NCI-H524 (cell line): ENCODE results near the gene GPC6.

ENCODE experiments used
- DNase-seq, 2 experiments: peaks; one replicate each; lab custom pipeline; 2025; lab: John Stamatoyannopoulos, UW

GPC6 gene

DNA sequence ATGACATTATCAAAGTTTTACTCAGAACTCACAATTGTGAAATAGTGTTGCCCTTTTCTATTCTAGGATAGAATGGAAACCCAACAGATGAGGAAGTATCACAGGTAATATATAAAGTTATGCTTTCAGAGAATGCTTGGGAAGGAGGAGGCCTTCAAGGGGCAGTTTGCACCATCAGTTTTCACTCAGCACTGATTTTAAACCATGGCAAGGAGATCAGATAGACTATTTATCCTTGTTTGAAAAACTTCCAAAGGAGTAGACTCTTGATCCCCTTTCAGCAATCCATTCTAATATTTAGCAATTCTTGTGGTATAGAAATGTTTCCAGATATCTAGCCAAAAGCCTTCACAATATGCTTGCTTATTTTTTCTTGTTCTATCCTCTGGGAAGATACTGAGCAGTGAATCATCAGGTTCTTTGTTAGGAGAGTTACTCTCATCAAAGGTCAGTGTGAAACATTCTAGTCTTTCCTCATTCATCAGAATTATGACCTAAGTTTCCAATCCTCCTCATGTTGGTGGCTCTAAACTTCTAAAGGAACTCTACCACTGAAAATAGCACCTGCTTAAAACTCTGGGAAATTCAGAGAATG lies 3.8 kb downstream of the GPC6 start:
- DNase-seq = no peak

DNA sequence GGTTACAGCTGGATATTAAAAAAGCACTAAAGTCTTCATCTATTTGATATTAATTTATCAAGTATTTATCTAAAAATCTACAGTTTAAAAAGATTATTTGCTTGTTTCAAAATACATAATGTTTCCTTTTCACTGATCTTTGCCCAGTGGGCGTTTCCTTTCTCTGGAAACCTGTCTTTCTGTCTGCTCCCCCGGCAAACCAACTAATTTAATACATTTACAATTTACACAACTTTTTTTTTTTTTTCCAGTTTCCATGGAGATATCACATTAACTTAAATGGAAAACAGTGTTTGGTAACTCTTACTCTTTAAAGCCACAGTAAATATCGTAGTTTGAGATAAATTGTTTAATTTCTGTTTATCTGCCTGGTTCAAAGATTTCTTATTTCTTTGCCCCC lies 5.3 kb downstream of the GPC6 start:
- DNase-seq = no peak

DNA sequence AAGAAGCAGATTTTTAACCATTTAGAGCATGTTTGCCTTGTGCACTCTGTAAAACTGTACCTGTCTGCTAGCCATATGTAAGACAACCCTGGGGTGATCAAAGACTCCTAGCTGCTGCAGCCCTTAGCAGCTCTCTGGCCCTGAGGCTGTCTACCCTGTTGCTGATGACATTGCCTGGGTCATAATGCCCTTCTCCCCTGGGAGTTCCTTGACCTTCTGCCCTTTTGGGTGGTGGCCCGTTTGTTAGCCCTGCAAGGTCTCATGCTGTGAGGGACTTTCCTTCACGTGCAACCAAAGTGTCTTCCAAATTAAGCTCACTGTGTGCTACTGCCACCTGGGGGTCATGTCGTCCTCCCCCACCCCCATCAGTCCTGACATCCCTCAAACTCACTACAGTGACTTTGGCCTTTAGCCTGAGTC lies 7.4 kb downstream of the GPC6 start:
- DNase-seq = peak in 1 of 2 experiments; percentile 26

DNA sequence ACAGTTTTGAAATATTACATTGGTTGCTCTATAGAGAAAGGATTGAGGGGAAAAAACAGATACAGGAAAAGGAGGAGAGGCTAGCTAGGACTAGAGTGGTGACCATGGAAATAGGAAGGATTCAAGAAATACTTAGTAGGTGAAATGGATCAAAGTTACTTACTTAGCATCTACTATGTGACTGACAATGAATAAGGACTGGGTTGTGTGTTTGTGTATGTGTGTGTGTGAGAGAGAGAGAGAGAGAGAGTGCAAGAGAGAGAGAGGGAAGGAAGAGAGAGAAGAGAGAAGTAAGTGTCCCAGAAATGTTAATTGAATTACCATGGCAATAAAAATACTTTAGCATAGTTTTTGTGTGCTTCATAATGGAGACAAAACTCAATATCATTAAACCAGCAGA lies 7.9 kb downstream of the GPC6 start:
- no peak for DNase-seq

DNA sequence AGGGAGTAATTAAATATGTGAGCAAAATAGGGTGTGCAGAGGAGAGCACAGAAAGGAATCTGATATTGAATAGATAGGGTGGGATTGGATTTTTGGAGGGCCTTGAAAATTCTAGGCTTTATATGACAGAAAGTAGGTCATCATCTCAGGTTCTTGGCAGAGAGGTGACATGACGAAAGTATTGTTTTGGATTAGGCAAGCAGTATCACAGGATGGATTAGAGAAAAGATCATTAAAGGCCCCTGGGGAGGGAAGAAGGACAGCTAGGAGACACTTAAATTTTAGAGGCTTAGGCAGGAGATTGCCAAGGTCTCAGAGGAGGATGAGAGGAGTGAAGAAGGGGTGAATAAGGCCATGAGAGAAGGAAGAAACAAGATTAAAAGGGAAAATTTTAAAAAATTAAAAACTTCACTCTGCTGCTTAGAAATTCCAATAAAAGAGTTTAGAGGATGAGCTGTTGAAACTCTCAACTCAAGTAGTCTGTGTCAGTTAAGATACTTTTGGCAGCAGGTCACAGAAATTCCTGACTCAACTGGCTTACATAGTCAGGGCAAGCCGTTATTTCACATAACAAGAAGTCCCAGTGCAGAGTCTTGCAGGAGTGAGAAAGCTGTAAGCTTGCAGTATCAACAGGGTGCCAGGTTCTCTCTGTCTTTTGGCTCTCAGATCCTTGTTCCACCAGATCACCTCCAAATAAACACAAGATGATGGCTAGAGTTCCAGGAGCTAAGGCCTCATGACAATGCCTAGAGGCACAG lies 8.8 kb downstream of the GPC6 start:
- peak; percentile 68 to 81 for DNase-seq

DNA sequence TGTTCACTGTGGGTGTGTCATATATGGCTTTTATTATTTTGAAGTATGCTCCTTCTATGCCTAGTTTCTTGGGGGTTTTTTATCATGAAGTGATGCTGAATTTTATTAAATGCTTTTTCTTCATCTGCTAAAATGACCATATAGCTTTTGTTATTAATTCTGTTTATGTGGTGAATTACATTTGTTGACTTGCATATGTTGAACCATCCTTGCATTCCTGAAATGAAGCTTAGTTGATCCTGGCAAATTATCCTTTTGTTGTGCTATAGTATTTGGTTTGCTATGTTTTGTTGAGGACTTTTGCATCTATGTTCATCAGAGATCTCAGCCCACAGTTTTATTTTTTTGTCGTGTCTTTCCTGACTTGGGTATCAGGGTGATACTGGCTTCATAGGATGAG lies 12.1 kb downstream of the GPC6 start:
- no peak for DNase-seq

DNA sequence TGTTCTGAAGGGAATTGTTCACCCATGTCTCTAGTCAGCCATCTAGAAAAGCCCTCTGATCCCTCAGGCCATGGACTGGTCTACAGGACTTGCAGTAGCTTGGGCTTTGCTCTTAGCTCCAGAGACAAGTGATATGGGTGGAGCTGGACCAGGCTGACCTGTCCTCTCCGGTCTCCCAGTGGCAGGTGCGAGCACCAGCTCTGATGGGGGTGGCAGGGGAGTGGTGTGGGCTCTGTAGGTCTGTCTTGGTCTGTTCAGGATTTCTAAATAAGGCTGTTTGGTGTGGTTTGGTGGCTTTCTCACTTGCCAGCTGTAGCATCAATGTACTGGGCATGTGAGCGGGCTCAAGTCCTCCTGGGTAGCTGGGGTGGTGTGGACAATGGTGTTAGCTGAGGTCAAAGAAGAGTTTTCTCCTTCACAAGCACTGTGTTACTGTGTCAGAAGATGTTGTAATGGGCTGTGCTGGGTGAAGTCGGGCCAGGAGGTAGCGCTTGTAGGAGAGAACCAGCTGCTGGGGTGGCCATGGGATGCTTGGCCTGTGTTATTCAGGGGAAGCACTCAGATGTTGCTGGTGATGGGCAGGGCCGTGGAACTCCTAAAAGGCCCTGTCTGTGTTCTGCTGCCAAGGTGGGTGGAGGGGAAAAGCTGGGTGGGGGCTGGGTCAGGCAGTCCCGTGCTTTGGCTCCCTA lies 16.9 kb downstream of the GPC6 start:
- DNase-seq = no peak

DNA sequence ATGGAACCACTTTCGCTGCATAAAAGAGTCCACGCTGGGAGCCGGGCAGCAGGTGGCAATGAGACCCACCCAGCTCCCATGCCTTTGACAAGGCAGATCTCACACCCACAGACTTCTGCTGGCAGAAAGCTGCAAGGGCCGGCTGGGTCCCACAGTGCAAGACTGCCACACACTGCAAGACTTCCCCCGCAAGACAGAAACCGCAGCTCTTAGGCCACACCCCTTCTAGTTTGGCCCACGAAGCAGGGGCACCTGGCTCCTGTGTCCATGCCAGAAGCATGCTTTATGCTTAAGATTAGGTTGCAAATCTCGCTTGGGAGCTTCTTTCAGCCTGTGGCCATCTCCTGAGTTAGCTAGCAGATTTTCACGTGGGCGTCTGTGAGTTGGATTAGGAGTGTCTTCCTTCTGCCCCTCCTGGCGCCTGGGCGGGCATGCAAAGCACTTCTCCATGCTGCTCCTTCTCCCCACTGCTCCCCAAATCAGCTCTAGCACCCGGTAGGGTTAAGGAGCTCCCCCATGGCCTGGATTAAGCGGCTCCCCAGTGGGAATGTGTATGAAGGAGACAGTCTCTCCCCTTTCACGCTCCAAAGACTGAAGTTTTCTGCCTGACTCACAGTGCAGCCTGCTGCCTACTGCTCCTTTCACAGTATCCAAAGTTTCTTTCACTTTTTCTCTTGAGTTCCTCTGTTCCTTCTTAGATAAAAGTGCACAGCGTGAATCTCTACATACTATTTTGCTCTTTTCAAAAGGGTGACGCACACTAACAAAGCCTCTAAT lies 17.7 kb downstream of the GPC6 start:
- peak in 1 of 2 experiments; percentile 62 for DNase-seq

DNA sequence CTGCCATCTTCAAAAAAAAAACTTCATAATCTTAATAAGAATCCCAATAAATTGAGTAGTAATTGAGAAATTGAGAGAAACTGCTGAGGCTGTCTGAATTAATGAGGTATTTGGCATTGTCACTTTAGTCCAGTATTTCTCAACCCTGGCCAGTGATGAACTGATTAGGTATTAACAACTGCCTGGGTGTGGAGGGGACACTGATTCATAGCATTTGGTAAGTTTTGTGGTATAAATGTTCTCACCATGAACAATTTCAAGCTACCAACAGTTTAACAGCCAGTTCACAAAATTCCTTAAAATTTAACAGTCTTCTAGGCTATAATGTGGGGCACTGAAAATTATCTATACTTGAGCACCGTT lies 18.3 kb downstream of the GPC6 start:
- DNase-seq = no peak

DNA sequence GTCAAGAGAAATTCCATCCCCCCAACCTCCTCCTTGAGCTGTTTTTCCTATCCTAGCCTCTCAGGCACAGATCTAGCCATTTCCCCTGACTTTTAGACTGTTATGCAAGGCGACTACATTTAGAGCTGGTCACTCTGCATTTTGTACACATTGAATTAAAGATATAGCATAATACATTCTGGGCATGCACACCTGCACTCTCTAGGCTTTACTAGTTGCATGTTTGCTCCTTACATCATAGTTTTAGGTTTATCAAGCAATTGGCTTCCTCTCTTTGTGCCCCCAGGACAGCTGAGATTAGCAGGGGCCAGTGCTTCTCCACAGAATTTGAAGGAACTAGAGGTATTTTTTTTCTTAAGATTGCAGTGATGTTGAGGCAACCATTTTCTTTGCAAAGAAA lies 19.5 kb downstream of the GPC6 start:
- DNase-seq = no peak

DNA sequence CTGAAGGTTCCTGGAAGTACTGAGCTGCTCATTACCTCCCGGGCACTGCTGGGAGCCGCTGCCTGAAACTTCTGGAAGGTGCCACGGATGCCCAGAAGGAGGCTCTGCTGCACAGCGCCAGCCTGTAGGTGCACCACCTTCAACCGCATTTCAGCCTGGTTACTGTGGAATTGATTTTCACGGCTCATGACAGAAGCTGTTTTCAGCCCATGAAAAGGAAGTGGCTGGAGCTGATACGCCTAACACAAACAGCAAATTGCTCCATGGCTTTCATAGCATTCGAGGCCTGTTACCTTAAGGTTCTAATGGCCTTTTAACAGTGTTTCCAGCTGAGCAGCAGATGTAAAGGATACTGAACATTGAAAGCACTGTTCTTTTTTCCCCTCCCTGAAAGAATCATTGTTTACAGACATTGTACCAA lies 22.0 kb downstream of the GPC6 start:
- peak; percentile 79 to 89 for DNase-seq

DNA sequence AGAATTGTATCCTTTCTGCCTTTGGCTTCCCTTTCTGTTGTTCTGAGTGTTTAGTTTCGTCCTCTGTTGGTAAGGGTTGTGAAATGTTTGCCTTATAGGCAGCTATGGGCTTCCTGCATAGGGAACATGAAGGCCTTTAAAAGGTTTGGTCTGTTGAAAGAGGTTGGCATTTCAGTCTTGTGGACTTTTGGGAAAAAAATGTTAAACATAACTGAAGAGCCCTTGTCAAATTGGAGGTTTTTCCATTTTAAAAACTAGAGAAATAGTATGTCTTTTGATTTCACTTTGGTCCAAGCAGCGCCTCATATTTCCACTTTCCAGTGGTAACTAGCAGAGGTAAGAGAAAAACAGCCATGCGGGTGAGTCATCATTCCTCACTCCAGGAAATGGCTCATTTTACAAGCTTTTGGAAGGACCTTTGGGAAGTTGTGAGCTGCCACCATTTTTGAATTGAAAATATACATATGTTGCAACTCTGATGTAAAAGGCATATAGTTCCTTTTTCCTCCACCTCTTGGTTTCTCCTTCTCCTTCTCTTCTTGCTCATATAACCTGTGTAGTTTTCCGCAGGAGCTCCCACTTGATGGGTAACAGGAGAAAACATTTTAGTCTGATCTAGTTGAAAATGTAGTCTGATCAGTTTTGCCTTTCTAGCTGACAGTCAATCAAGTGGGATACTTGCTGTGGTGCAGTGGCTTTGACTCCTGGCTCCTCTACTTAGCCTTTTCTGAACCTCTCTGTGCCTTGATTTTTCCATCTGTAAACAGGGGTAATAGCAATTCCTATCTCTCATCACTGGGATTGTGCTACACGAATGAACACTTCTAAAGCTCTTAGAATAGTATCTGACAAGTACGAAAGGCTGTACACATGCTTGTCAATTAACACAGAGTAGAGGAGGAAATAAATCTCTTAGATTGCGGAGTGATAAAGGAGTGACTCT lies 23.0 kb downstream of the GPC6 start:
- no peak for DNase-seq

DNA sequence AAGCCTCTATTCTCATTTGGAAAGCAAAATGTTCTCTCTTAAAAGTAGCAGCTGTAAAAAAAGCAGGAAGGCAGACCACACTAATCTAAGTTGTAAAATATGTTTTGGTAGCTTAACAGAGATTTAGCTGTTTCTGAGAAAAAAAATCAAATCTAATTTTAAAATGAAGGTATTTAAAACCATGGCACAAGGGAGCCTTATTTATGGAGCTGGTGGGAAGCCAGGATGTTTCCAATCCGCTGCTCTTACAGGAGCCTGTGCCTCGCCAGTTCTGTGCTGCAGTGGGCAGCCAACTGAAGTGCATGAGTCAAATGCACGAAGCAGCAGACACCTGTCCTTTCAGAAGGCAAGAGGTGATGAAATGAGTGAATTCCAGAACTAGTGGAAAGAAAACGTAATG lies 28.2 kb downstream of the GPC6 start:
- peak in 1 of 2 experiments; percentile 32 for DNase-seq

DNA sequence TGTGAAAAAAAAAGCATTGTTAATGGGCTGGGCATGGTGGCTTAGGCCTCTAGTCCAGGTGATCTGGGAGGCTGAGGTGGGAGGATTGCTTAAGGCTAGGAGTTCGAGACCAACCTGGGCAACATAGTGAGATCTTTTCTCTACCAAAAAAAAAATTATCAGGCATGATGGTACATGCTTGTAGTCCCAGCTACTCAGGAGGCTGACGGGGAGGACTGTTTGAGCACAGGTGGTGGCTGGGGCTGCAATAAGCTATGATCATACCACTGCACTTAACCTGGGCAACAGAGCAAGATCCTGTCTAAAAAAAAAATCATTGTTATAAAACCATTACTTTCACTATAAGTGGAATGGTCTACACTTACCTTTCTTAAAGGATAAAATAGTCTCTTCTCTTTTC lies 30.4 kb downstream of the GPC6 start:
- DNase-seq = no peak

DNA sequence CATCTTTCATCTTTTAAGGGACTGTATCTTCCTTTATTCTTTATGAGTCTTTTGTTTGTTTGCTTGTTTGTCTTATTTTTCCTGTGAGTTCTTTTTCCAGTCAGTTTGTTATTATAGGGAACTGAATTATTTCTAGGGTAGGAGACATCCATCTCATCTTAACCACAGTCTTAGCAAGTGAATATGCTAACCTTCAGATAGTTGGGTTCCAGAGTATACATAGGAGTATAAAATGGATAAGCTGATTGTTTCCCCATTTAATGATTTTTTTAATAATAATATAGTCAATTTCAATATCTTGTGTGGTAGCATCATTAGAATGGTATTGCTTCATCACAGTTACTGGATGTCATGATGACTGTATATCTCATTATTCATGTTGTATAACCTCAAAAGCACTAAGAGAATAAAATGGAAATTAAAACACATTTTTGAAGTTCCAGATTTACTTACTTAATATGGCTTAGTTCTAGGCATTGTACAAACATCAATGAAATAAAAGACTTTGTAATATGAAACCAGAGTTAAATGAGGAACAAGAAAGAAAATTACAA lies 33.0 kb downstream of the GPC6 start:
- no peak for DNase-seq

DNA sequence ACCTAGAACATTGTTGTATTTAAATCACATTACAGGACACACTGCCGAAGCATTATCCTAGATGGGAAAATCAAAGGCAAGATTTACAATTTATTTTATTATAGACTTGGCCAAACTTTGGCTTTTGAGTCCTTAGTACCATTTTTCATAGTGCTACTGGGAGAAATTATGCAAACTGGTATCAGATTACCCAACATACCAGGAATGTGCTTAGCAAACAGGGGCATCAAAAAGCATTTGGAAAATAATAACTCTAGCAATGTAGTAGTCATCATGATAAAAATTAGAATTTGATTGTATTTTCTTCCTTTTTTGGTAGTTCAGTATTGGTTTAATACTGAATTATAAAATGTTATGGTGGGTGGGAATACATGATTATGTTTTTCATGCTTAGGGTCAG lies 34.0 kb downstream of the GPC6 start:
- DNase-seq = no peak

DNA sequence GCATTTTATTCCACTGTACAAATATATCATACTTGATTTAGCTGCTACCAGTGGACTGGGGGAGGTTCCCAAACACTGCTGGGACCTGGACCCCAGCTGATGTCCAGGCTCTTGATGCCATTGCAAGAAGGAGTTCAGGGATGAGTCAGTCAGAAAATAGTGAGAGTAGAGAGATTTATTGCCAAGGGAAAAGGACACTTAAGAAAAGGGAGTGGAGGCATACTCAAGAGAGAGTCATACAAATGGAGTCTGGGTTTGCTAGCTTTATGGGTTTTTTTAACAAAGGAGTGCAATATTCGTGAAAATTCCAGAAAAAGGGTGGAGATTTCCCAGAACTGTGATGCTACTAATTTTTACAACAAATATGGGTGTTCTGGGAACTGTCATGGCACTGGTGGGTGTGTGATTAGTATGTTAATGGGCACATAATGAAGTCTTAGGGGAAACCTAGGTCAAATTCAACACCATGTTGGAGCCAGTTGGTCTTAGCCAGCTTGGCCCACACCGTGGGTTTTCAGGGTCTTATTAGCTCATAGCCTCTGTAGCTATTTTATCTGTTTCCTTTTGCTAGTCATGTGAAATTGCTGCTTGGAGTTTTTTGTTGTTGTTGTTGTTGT lies 36.2 kb downstream of the GPC6 start:
- no peak for DNase-seq

DNA sequence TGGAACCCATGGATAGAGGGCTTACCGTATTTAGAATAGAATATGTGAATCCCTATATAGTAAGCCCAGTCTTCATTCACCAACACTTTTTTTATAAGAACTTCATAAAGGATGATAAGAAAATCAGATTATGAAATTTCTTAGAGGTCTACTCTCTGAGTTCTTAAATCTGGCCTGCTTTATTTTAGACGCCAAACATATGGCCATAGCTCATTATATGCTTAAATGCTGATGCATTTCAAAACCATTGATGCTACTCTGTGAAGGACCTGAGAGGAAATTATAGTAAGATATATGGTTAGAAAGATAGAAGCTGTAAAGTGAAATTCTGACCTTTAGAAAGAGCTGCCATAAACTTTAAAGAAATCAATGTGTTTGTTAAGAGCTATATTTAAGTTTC lies 38.3 kb downstream of the GPC6 start:
- DNase-seq = peak in 1 of 2 experiments; percentile 32

DNA sequence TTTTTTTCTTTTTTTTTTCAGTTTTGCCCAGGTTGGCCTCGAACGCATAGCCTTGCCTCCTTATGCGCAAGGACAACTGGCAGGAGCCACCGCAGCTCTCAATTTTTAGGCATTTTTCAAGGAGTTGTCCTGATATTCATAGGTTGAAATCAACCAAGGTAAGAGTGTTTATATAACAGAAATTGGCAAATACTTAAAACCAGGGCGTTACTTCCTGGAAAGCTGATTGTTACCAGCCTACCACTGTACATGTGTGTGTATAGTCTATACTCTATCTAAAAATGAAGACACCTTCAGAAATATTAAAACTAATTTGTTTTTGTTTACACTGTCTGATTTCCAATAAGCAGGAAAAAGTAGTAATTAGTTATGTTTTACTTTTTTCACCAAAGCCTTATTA lies 39.2 kb downstream of the GPC6 start:
- no peak for DNase-seq

DNA sequence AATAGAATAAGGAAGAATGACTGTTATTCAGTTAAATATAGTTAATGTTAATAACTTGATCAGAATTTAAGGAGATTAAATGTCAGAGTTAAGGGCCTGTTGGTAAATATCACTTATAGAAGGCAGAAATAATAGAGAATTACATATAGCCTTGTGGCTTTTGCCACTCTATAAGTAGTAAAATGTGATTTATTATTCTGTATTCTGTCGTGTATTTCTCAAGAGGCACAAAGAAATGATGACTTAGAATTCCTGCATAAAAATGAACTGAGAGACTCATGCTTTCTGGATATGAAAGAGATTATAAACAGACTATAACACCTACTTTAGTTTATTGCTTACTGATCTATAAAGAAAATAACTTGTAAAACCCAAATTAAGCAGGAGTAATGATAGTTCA lies 40.1 kb downstream of the GPC6 start:
- no peak for DNase-seq
